HG02852 (cell line): ENCODE data around the gene GPR156.
"Not testable (repeated sequence)": the region's sequence is repeated elsewhere in the genome, so short reads cannot be mapped to it uniquely, and the experiment has no call there.

ENCODE experiments used
- ATAC-seq: cut with Tn5 transposase; IDR thresholded peaks from one replicate; pipeline ENCODE4 v1.9.1; 2021; ENCODE audit warnings: mild to moderate bottlenecking, moderate library complexity; ENCODE audit not compliant: unreplicated experiment

The GPR156 gene

GRCh38 chr3:120275618-120276017 lies 9.4 kb downstream of the GPR156 start:
- no peak for ATAC-seq

- ATAC-seq: no peak
Measured at GRCh38 chr3:120274739-120275167, 10.3 kb downstream of the GPR156 start.

- ATAC-seq: no peak
Measured at GRCh38 chr3:120272286-120272685, 12.7 kb downstream of the GPR156 start.

GRCh38 chr3:120265989-120266388 lies 19.0 kb downstream of the GPR156 start:
- no peak for ATAC-seq

GRCh38 chr3:120264963-120265362 lies 20.1 kb downstream of the GPR156 start:
- no peak for ATAC-seq

- ATAC-seq: no peak
Measured at GRCh38 chr3:120263792-120264191, 21.2 kb downstream of the GPR156 start.

- no peak for ATAC-seq
Measured at GRCh38 chr3:120258009-120258408, 27.0 kb downstream of the GPR156 start.

- no peak for ATAC-seq
Measured at GRCh38 chr3:120245386-120245785, 39.6 kb downstream of the GPR156 start.

- no peak for ATAC-seq
Measured at GRCh38 chr3:120244834-120245225, 40.2 kb downstream of the GPR156 start.

GRCh38 chr3:120239644-120240043 lies 45.4 kb downstream of the GPR156 start:
- no peak for ATAC-seq

GRCh38 chr3:120227710-120228347 lies 57.2 kb downstream of the GPR156 start:
- no peak for ATAC-seq

- ATAC-seq: no peak
Measured at GRCh38 chr3:120224237-120224636, 60.8 kb downstream of the GPR156 start.

- ATAC-seq: no peak
Measured at GRCh38 chr3:120218981-120219380, 66.0 kb downstream of the GPR156 start.

- ATAC-seq: not testable (repeated sequence)
Measured at GRCh38 chr3:120216633-120217032, 68.4 kb downstream of the GPR156 start.

GRCh38 chr3:120214176-120214575 lies 70.8 kb downstream of the GPR156 start:
- no peak for ATAC-seq

- no peak for ATAC-seq
Measured at GRCh38 chr3:120212505-120212904, 72.5 kb downstream of the GPR156 start.

- no peak for ATAC-seq
Measured at GRCh38 chr3:120209425-120209824, 75.6 kb downstream of the GPR156 start.

GRCh38 chr3:120204338-120204737 lies 80.7 kb downstream of the GPR156 start:
- no peak for ATAC-seq

GRCh38 chr3:120203621-120204020 lies 81.4 kb downstream of the GPR156 start:
- ATAC-seq: no peak

GRCh38 chr3:120203016-120203415 lies 82.0 kb downstream of the GPR156 start:
- ATAC-seq: no peak

GRCh38 chr3:120202363-120202762 lies 82.7 kb downstream of the GPR156 start:
- no peak for ATAC-seq

GRCh38 chr3:120200493-120201235 lies 84.4 kb downstream of the GPR156 start:
- ATAC-seq: no peak
